ENCODE measurements around the gene CD163L1.

DNA sequence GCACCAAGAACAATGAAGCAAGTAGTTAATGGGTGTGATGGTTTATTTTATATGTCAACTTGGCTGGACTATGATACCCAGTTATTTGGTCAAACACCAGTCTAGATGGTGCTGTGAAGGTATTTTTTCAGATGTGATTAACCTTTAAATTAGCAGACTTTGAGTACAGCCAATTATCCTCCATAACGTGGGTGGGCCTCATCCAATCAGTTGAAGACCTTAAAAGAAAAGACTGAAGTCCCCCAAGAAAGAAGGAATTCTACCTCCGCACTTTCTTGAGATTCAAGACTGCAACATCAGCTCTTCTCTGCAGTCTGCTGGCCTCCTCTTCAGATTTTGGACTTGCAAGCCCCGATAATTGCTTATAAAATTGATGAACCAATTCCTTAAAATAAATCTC lies 47.5 kb downstream of the CD163L1 start:
- TF ChIP-seq, protein P1, sequence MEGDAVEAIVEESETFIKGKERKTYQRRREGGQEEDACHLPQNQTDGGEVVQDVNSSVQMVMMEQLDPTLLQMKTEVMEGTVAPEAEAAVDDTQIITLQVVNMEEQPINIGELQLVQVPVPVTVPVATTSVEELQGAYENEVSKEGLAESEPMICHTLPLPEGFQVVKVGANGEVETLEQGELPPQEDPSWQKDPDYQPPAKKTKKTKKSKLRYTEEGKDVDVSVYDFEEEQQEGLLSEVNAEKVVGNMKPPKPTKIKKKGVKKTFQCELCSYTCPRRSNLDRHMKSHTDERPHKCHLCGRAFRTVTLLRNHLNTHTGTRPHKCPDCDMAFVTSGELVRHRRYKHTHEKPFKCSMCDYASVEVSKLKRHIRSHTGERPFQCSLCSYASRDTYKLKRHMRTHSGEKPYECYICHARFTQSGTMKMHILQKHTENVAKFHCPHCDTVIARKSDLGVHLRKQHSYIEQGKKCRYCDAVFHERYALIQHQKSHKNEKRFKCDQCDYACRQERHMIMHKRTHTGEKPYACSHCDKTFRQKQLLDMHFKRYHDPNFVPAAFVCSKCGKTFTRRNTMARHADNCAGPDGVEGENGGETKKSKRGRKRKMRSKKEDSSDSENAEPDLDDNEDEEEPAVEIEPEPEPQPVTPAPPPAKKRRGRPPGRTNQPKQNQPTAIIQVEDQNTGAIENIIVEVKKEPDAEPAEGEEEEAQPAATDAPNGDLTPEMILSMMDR (IDR thresholded peaks at IDR 0.05; ENCODE audit: low read length) = no peak
- TF ChIP-seq EZH2 (optimal IDR thresholded peaks at IDR 0.05; ENCODE audit: low read depth, low read length) = no peak
- no peak for TF ChIP-seq EZH2phosphoT487 (IDR thresholded peaks at IDR 0.05; ENCODE audit: low read length)
